Thymus (tissue), 11 donors: ENCODE measurements around the gene SAAL1. TPM values are rescaled to one million over a fixed set of nuclear protein-coding genes. Genes with fewer than 3 reads are reported as not detected.

Source experiments
- DNase-seq, 9 donors: peaks; one replicate each; pipeline ENCODE4 v3.0.0-alpha.2; 2013; ENCODE audit warnings: low spot score in 9 of 9, low read depth in 6 of 9, missing footprints in 1 of 9
- H3K27ac ChIP-seq, 2 donors: one replicate each; pipeline ENCODE4 v1.5.1; 2013; ENCODE audit warnings: control low read depth in 1 of 2, low read depth in 1 of 2, low read length in 1 of 2, mild to moderate bottlenecking in 1 of 2, moderate library complexity in 1 of 2
- H3K27me3 ChIP-seq, 2 donors: one replicate each; pipeline ENCODE4 v1.5.1; 2013; ENCODE audit warnings: low read length in 1 of 2; ENCODE audit not compliant: control insufficient read depth in 2 of 2, insufficient read depth in 1 of 2
- H3K36me3 ChIP-seq, 2 donors: one replicate each; pipeline ENCODE4 v1.5.1; 2013; ENCODE audit warnings: low read length in 1 of 2, mild to moderate bottlenecking in 1 of 2, moderate library complexity in 1 of 2; ENCODE audit not compliant: control insufficient read depth in 2 of 2, insufficient read depth in 2 of 2
- H3K4me1 ChIP-seq, 2 donors: one replicate each; pipeline ENCODE4 v1.5.1; 2013; ENCODE audit warnings: low read length in 2 of 2; ENCODE audit not compliant: control insufficient read depth in 2 of 2, insufficient read depth in 2 of 2
- H3K4me3 ChIP-seq, 2 donors: one replicate each; pipeline ENCODE4 v1.5.1; 2013; ENCODE audit warnings: low read length in 2 of 2, control low read depth in 1 of 2, mild to moderate bottlenecking in 1 of 2
- H3K9me3 ChIP-seq, 2 donors: one replicate each; pipeline ENCODE4 v1.5.1; 2013; ENCODE audit warnings: low read length in 1 of 2, mild to moderate bottlenecking in 1 of 2; ENCODE audit not compliant: control insufficient read depth in 2 of 2, insufficient read depth in 1 of 2
- WGBS: extraction: QIAGEN DNeasy Blood & Tissue Kit; methylation state at CpG from one replicate; pipeline ENCODE4 v1.1.7; 2013; 5-methylcytosine and 5-hydroxymethylcytosine counted together
- polyA plus RNA-seq: library from polyadenylated mRNA; stranded (reverse); fragments of 200-250 nt; gene quantifications from one replicate; pipeline ENCODE4 v1.2.3, GENCODE V29; 2013
- total RNA-seq: library from RNA; stranded (reverse); fragments of 120-200 nt; gene quantifications from one replicate; pipeline ENCODE4 v1.2.4, GENCODE V29; 2013
- donor health status: healthy.

Gene SAAL1
- total and polyA plus RNA-seq, 2 donors, result 19.4 to 25.9 TPM

GRCh38 chr11:18100926-18101656 lies 4.8 kb downstream of the SAAL1 start:
- Histone ChIP-seq H3K36me3 (peaks cover 3 to 21% of the 10 kb centered on the region in 2 donors), H3K9me3 (no peaks in the 10 kb centered on the region), H3K4me3 (no peak overlapping the region), H3K27me3 (no peaks in the 10 kb centered on the region), H3K27ac (no peak overlapping the region), H3K4me1 (peaks cover 4 to 7% of the 10 kb centered on the region in 2 donors)
- 54% methylated on average over 6 of the region's 6 CpGs for WGBS
- DNase-seq, result no peak

- no peak overlapping the region for H3K27ac ChIP-seq
- no peak for DNase-seq
- H3K36me3 ChIP-seq, result peaks cover 44 to 57% of the 10 kb centered on the region in 2 donors
- H3K9me3 ChIP-seq, result no peaks in the 10 kb centered on the region
- H3K4me3 ChIP-seq, result no peak overlapping the region
- H3K4me1 ChIP-seq, result no peaks in the 10 kb centered on the region
- no peaks in the 10 kb centered on the region for H3K27me3 ChIP-seq
Measured at GRCh38 chr11:18093959-18094358, 11.9 kb downstream of the SAAL1 start.

GRCh38 chr11:18091731-18092130 lies 14.2 kb downstream of the SAAL1 start:
- no peaks in the 10 kb centered on the region for H3K27me3 ChIP-seq
- H3K4me1 ChIP-seq, result no peaks in the 10 kb centered on the region
- peaks cover 47 to 73% of the 10 kb centered on the region in 2 donors for H3K36me3 ChIP-seq
- no peaks in the 10 kb centered on the region for H3K9me3 ChIP-seq
- 98% methylated on average over 2 of the region's 2 CpGs for WGBS
- DNase-seq, result no peak
- no peak overlapping the region for H3K27ac ChIP-seq
- no peak overlapping the region for H3K4me3 ChIP-seq

GRCh38 chr11:18088966-18089365 lies 16.9 kb downstream of the SAAL1 start:
- Histone ChIP-seq H3K27me3 (no peaks in the 10 kb centered on the region), H3K9me3 (no peaks in the 10 kb centered on the region), H3K36me3 (peaks cover 41 to 64% of the 10 kb centered on the region in 2 donors), H3K27ac (no peak overlapping the region), H3K4me3 (no peak overlapping the region), H3K4me1 (no peaks in the 10 kb centered on the region)
- WGBS, result 98% methylated on average over 3 of the region's 3 CpGs
- DNase-seq, result no peak

GRCh38 chr11:18088366-18088765 lies 17.5 kb downstream of the SAAL1 start:
- DNase-seq, result no peak
- Histone ChIP-seq H3K27ac (no peak overlapping the region), H3K4me1 (no peaks in the 10 kb centered on the region), H3K9me3 (no peaks in the 10 kb centered on the region), H3K27me3 (no peaks in the 10 kb centered on the region), H3K36me3 (peaks cover 35 to 58% of the 10 kb centered on the region in 2 donors), H3K4me3 (no peak overlapping the region)
- WGBS, result 100% methylated on average over 2 of the region's 2 CpGs

- peaks cover 14 to 25% of the 10 kb centered on the region in 2 donors for H3K36me3 ChIP-seq
- H3K4me1 ChIP-seq, result no peaks in the 10 kb centered on the region
- DNase-seq, result no peak
- 96% methylated on average over 2 of the region's 2 CpGs for WGBS
- no peaks in the 10 kb centered on the region for H3K27me3 ChIP-seq
- no peaks in the 10 kb centered on the region for H3K9me3 ChIP-seq
- H3K27ac ChIP-seq, result no peak overlapping the region
- H3K4me3 ChIP-seq, result no peak overlapping the region
Measured at GRCh38 chr11:18081551-18081950, 24.3 kb downstream of the SAAL1 start.

- no peaks in the 10 kb centered on the region for H3K27me3 ChIP-seq
- 76% methylated on average over 4 of the region's 4 CpGs for WGBS
- H3K27ac ChIP-seq, result no peak overlapping the region
- peaks cover 9 to 18% of the 10 kb centered on the region in 2 donors for H3K36me3 ChIP-seq
- no peaks in the 10 kb centered on the region for H3K4me1 ChIP-seq
- H3K9me3 ChIP-seq, result no peaks in the 10 kb centered on the region
- no peak overlapping the region for H3K4me3 ChIP-seq
- DNase-seq, result no peak
Measured at GRCh38 chr11:18080451-18080850, 25.4 kb downstream of the SAAL1 start.

- Histone ChIP-seq H3K27me3 (no peaks in the 10 kb centered on the region), H3K36me3 (peaks cover 11 to 18% of the 10 kb centered on the region in 2 donors), H3K27ac (no peak overlapping the region), H3K9me3 (no peaks in the 10 kb centered on the region), H3K4me3 (no peak overlapping the region), H3K4me1 (no peaks in the 10 kb centered on the region)
- 98% methylated on average over 2 of the region's 2 CpGs for WGBS
- DNase-seq, result no peak
Measured at GRCh38 chr11:18078909-18079308, 27.0 kb downstream of the SAAL1 start.

DNA sequence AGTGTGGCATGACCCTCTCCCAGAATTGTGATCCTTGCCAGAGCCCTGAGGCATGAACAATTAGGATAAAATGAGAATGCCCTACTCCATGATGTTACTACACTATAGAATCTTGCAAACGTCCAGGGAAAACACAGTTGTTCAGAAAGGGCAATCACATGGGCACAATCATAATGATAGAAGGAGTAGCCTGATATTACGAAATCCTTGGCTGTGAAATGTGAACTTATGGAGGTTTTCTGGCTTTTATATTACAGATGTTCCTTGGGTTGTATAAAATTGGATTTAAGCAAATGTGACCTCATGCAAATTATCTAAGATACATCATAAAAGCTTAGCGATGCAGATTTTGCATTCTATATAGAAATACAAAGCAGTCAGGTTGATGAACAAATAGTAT lies 30.4 kb downstream of the SAAL1 start:
- Histone ChIP-seq H3K27ac (no peak overlapping the region), H3K9me3 (no peaks in the 10 kb centered on the region), H3K36me3 (peaks cover 7 to 9% of the 10 kb centered on the region in 2 donors), H3K4me3 (no peak overlapping the region), H3K27me3 (no peaks in the 10 kb centered on the region), H3K4me1 (no peaks in the 10 kb centered on the region)
- 94% methylated on average over 3 of the region's 3 CpGs for WGBS
- DNase-seq, result no peak
